HG03060 (cell line): ENCODE measurements around the gene DISC1.

Experiments
- ATAC-seq: cut with Tn5 transposase; IDR thresholded peaks from one replicate; pipeline ENCODE4 v1.9.1; 2021; ENCODE audit warnings: low read depth, moderate number of reproducible peaks; ENCODE audit not compliant: unreplicated experiment

The DISC1 gene

GRCh38 chr1:231841616-231842344, 215.2 kb downstream of the DISC1 start:
- no peak for ATAC-seq

- ATAC-seq, result no peak
Measured at GRCh38 chr1:231842441-231842840, 215.9 kb downstream of the DISC1 start.

- ATAC-seq, result no peak
Measured at GRCh38 chr1:231844986-231845502, 218.5 kb downstream of the DISC1 start.

- ATAC-seq, result no peak
Measured at GRCh38 chr1:231847612-231848397, 221.2 kb downstream of the DISC1 start.

- ATAC-seq, result no peak
Measured at GRCh38 chr1:231849981-231850380, 223.4 kb downstream of the DISC1 start.

- ATAC-seq, result no peak
Measured at GRCh38 chr1:231850786-231851185, 224.2 kb downstream of the DISC1 start.

GRCh38 chr1:231853588-231854207, 227.1 kb downstream of the DISC1 start:
- no peak for ATAC-seq

GRCh38 chr1:231855361-231855760, 228.8 kb downstream of the DISC1 start:
- ATAC-seq, result no peak

- no peak for ATAC-seq
Measured at GRCh38 chr1:231855926-231856325, 229.3 kb downstream of the DISC1 start.

- no peak for ATAC-seq
Measured at GRCh38 chr1:231856426-231856825, 229.8 kb downstream of the DISC1 start.

- no peak for ATAC-seq
Measured at GRCh38 chr1:231856894-231857293, 230.3 kb downstream of the DISC1 start.

GRCh38 chr1:231857609-231858135, 231.1 kb downstream of the DISC1 start:
- ATAC-seq, result no peak

GRCh38 chr1:231860221-231861088, 233.9 kb downstream of the DISC1 start:
- ATAC-seq, result no peak

- no peak for ATAC-seq
Measured at GRCh38 chr1:231861541-231862481, 235.2 kb downstream of the DISC1 start.

- no peak for ATAC-seq
Measured at GRCh38 chr1:231862611-231863010, 236.0 kb downstream of the DISC1 start.

- ATAC-seq, result no peak
Measured at GRCh38 chr1:231865331-231865730, 238.7 kb downstream of the DISC1 start.

- ATAC-seq, result no peak
Measured at GRCh38 chr1:231866392-231867331, 240.1 kb downstream of the DISC1 start.

- ATAC-seq, result no peak
Measured at GRCh38 chr1:231867607-231868006, 241.0 kb downstream of the DISC1 start.
